ENCODE data around the gene METTL5. TPM values are rescaled to one million over a fixed set of nuclear protein-coding genes. Genes with fewer than 3 reads are reported as not detected.

METTL5 gene
- total RNA-seq, 6 experiments from 2014 or later = 56.8 to 77.7 (median 65.7) TPM

GRCh38 chr2:169775765-169776164 lies 48.9 kb downstream of the METTL5 start:
- peak; percentile 22 for DNase-seq
- Mint-ChIP-seq H3K4me1 (ENCODE audit: low read depth) (peaks cover 24% of the 10 kb centered on the region), H3K9me3 (no peaks in the 10 kb centered on the region), H3K36me3 (ENCODE audit: low read depth) (no peaks in the 10 kb centered on the region), H3K27ac (peak overlapping the region; percentile 76), H3K27me3 (ENCODE audit: insufficient read depth) (no peaks in the 10 kb centered on the region; the same call in 1 of the 2 replicates), H3K4me3 (peak overlapping the region; percentile 10; the same call in 1 of the 2 replicates)
- TF ChIP-seq CTCF (IDR thresholded peaks at IDR 0.05) = no peak

- Mint-ChIP-seq H3K27me3 (ENCODE audit: insufficient read depth) (no peaks in the 10 kb centered on the region; the same call in 1 of the 2 replicates), H3K36me3 (ENCODE audit: low read depth) (no peaks in the 10 kb centered on the region), H3K4me1 (ENCODE audit: low read depth) (peaks cover 24% of the 10 kb centered on the region), H3K9me3 (no peaks in the 10 kb centered on the region), H3K27ac (peak overlapping the region; percentile 76; the same call in 1 of the 2 replicates), H3K4me3 (no peak overlapping the region)
- DNase-seq = no peak
- no peak for TF ChIP-seq CTCF (IDR thresholded peaks at IDR 0.05)
Measured at GRCh38 chr2:169775354-169775753, 49.4 kb downstream of the METTL5 start.

- Mint-ChIP-seq H3K9me3 (no peaks in the 10 kb centered on the region), H3K27ac (no peak overlapping the region), H3K4me1 (ENCODE audit: low read depth) (peaks cover 18% of the 10 kb centered on the region), H3K36me3 (ENCODE audit: low read depth) (no peaks in the 10 kb centered on the region), H3K4me3 (no peak overlapping the region), H3K27me3 (ENCODE audit: insufficient read depth) (peaks cover 4% of the 10 kb centered on the region; the same call in 1 of the 2 replicates)
- no peak for TF ChIP-seq CTCF (IDR thresholded peaks at IDR 0.05)
- no peak for DNase-seq
Measured at GRCh38 chr2:169772651-169773050, 52.1 kb downstream of the METTL5 start.

DNA sequence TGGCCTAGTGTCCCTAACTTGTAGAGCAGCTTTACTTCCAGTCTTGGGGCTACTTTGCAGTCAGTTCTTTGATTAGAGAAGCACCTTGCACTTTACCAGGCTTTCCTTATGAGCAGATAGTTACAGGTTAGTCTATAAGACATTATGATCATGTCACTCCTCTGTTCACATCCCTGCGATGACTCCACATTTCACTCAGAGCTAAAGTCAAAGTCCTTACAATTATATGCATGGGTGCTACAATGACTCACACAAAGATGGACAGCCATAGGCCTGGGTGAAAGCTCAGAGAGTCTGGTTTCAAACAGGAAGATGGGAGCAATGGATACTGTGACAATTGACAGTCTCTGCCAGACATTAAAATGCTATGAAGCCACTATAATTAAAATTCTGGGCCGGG lies 53.1 kb downstream of the METTL5 start:
- peaks cover 15% of the 10 kb centered on the region for H3K4me1 Mint-ChIP-seq (ENCODE audit: low read depth)
- TF ChIP-seq CTCF (IDR thresholded peaks at IDR 0.05) = no peak

DNA sequence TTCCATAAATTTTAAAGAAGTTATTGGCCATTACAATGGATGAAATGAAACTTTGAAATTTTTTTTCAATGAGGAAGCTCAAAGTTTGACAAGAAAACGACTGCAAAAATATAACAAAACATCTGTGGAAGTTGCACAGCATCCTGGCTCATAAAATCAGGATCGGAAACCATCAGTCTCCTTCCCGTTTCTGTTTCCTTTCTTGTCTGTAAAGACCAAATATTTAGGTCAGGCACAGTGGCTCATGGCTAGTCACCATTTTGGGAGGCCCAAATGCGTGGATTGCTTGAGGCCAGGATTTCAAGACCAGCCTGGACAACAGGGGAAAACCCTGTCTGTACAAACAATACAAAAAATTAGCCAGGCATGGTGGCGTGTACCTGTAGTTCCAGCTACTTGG lies 53.7 kb downstream of the METTL5 start:
- H3K27ac Mint-ChIP-seq = no peak overlapping the region
- peaks cover 9% of the 10 kb centered on the region for H3K4me1 Mint-ChIP-seq (ENCODE audit: low read depth)
- H3K27me3 Mint-ChIP-seq (ENCODE audit: insufficient read depth) = peaks cover 4% of the 10 kb centered on the region; the same call in 1 of the 2 replicates
- DNase-seq = no peak
- no peak for TF ChIP-seq CTCF (IDR thresholded peaks at IDR 0.05)
- H3K36me3 Mint-ChIP-seq (ENCODE audit: low read depth) = no peaks in the 10 kb centered on the region
- H3K4me3 Mint-ChIP-seq = no peak overlapping the region
- H3K9me3 Mint-ChIP-seq = no peaks in the 10 kb centered on the region

More for the DNA sequence above, 53.1 kb downstream of the METTL5 start:
- Mint-ChIP-seq H3K9me3 (no peaks in the 10 kb centered on the region), H3K27ac (no peak overlapping the region), H3K27me3 (ENCODE audit: insufficient read depth) (peaks cover 4% of the 10 kb centered on the region; the same call in 1 of the 2 replicates), H3K36me3 (ENCODE audit: low read depth) (no peaks in the 10 kb centered on the region), H3K4me3 (no peak overlapping the region)
- no peak for DNase-seq

Data from HFFc6 (cell line).